Calu3 (cell line): ENCODE measurements around the gene MANEA. TPM values are rescaled to one million over a fixed set of nuclear protein-coding genes. Genes with fewer than 3 reads are reported as not detected.

Experiments
- BruUV-seq: library from RNA; stranded (reverse); fragments of 400-500 nt; replicated peaks from 2 replicates; lab custom pipeline; 2021; lab: Mats Ljungman, UMichigan
- CTCF ChIA-PET: fragments of 300-600 bp; sonication (Branson Sonifier 250); formaldehyde crosslinking; loops from one replicate; lab custom pipeline; 2022; ENCODE audit warnings: antibody characterized with exemption; lab: Charles Lee
- DNase-seq: peaks from one replicate; pipeline ENCODE4 v3.0.0; 2022
- H3K27ac Mint-ChIP-seq: one replicate; pipeline ENCODE4 v1.8.0; 2022; ENCODE audit warnings: mixed read lengths; ENCODE audit not compliant: unreplicated experiment
- H3K27me3 Mint-ChIP-seq: one replicate; pipeline ENCODE4 v1.8.0; 2022; ENCODE audit warnings: mixed read lengths; ENCODE audit not compliant: unreplicated experiment
- H3K36me3 Mint-ChIP-seq: one replicate; pipeline ENCODE4 v1.8.0; 2022; ENCODE audit warnings: mild to moderate bottlenecking, moderate library complexity, mixed read lengths; ENCODE audit not compliant: insufficient read depth, unreplicated experiment
- H3K4me1 Mint-ChIP-seq: one replicate; pipeline ENCODE4 v1.8.0; 2022; ENCODE audit warnings: mild to moderate bottlenecking, low read depth, mixed read lengths; ENCODE audit not compliant: unreplicated experiment
- H3K4me3 Mint-ChIP-seq: one replicate; pipeline ENCODE4 v1.8.0; 2022; ENCODE audit warnings: mild to moderate bottlenecking, low read depth, moderate library complexity, mixed read lengths; ENCODE audit not compliant: unreplicated experiment
- H3K9me3 Mint-ChIP-seq: one replicate; pipeline ENCODE4 v1.8.0; 2022; ENCODE audit warnings: low read depth, mixed read lengths; ENCODE audit not compliant: unreplicated experiment
- intact Hi-C: fragments of 100-400 bp; cut with micrococcal nuclease; formaldehyde crosslinking; loops from one replicate; pipeline ENCODE4 v1.10.0; 2022; ENCODE audit not compliant: unreplicated experiment
- total RNA-seq: library from RNA; stranded (reverse); gene quantifications from 2 replicates; pipeline ENCODE4 v1.2.3, GENCODE V29; 2022
- TF ChIP-seq, protein P1 (sequence below): fragments of 200-600 bp; IDR thresholded peaks from one replicate; pipeline ENCODE4 v1.8.0; 2022; ENCODE audit warnings: antibody characterized with exemption; ENCODE audit not compliant: unreplicated experiment

The MANEA gene
- total RNA-seq, 1 experiment from 2014 or later, result 22.6 TPM

DNA sequence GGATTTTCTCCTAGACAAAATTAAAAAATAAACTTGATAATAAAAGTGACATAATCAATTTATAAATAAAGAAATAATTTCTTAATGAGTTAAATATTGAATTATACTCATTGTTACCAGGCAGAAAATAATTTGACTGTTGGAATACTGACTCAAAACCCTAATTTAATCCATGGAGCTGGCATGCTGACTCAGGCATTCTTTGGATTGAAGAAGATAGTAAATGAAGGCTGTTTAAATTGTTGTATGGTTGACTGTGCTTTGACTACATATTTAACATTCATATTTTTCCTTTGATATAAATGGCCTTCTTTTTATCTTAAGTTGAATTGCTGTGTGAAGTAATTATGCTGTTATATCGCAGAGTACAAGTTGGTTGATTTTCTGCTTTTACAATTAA is 11.7 kb downstream of the MANEA start:
- TF ChIP-seq, protein P1, sequence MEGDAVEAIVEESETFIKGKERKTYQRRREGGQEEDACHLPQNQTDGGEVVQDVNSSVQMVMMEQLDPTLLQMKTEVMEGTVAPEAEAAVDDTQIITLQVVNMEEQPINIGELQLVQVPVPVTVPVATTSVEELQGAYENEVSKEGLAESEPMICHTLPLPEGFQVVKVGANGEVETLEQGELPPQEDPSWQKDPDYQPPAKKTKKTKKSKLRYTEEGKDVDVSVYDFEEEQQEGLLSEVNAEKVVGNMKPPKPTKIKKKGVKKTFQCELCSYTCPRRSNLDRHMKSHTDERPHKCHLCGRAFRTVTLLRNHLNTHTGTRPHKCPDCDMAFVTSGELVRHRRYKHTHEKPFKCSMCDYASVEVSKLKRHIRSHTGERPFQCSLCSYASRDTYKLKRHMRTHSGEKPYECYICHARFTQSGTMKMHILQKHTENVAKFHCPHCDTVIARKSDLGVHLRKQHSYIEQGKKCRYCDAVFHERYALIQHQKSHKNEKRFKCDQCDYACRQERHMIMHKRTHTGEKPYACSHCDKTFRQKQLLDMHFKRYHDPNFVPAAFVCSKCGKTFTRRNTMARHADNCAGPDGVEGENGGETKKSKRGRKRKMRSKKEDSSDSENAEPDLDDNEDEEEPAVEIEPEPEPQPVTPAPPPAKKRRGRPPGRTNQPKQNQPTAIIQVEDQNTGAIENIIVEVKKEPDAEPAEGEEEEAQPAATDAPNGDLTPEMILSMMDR, result no peak
- no TSS peak for BruUV-seq
- CTCF ChIA-PET, result interaction anchor here (0.6 kb wide), 1 partner anchor 17 kb away, joined by 3 read pairs; no protein-coding TSS in a partner anchor
- intact Hi-C loops, result no loop called here
- DNase-seq, result no peak
- Mint-ChIP-seq H3K4me1 (peaks cover 13% of the 10 kb centered on the region), H3K27me3 (no peaks in the 10 kb centered on the region), H3K36me3 (no peaks in the 10 kb centered on the region), H3K27ac (no peak overlapping the region), H3K9me3 (no peaks in the 10 kb centered on the region), H3K4me3 (no peak overlapping the region)

GRCh38 chr6:95589826-95590570 is 12.7 kb downstream of the MANEA start:
- Mint-ChIP-seq H3K27ac (no peak overlapping the region), H3K9me3 (no peaks in the 10 kb centered on the region), H3K36me3 (no peaks in the 10 kb centered on the region), H3K27me3 (no peaks in the 10 kb centered on the region), H3K4me1 (peaks cover 13% of the 10 kb centered on the region), H3K4me3 (no peak overlapping the region)
- CTCF ChIA-PET, result no interaction called here
- TF ChIP-seq, protein P1, result no peak
- no TSS peak for BruUV-seq
- DNase-seq, result no peak
- intact Hi-C loops, result no loop called here

- intact Hi-C loops, result no loop called here
- peak; percentile 18 for DNase-seq
- Mint-ChIP-seq H3K4me1 (peaks cover 28% of the 10 kb centered on the region), H3K9me3 (no peaks in the 10 kb centered on the region), H3K27ac (peak overlapping the region; percentile 53), H3K36me3 (no peaks in the 10 kb centered on the region), H3K27me3 (no peaks in the 10 kb centered on the region), H3K4me3 (no peak overlapping the region)
- CTCF ChIA-PET, result no interaction called here
- no TSS peak for BruUV-seq
- TF ChIP-seq, protein P1, result no peak
Observed at GRCh38 chr6:95593025-95593424, 15.7 kb downstream of the MANEA start.

DNA sequence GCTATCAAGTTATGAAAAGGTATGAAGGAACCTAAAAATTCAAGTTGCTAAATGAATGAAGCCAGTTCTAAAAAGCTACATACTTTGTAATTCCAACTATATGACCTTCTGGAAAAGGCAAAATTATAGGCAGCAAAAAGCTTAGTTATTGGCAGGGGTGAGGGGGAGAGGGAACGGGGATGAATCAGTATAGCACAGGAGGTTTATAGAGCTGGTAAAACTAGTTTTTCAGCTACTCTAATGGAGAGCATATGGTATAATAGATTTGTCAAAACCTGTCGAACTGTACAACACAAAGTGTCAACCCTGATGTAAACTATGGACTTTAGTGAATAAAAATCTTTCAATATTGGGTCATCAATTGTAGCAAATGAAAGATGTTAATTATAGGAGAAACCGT is 18.7 kb downstream of the MANEA start:
- CTCF ChIA-PET, result no interaction called here
- Mint-ChIP-seq H3K27ac (peak overlapping the region; percentile 66), H3K4me3 (no peak overlapping the region), H3K9me3 (no peaks in the 10 kb centered on the region), H3K4me1 (peaks cover 28% of the 10 kb centered on the region), H3K36me3 (no peaks in the 10 kb centered on the region), H3K27me3 (no peaks in the 10 kb centered on the region)
- TF ChIP-seq, protein P1, result no peak
- DNase-seq, result peak; percentile 20
- intact Hi-C loops, result loop anchor here (5.0 kb wide), 1 partner anchor 261 kb away; no protein-coding TSS in a partner anchor
- BruUV-seq, result no TSS peak
